HepG2 (cell line): ENCODE results near the gene GRK4. TPM values are rescaled to one million over a fixed set of nuclear protein-coding genes. Genes with fewer than 3 reads are reported as not detected.

Experiments
- CEBPB ChIP-seq: IDR thresholded peaks from 2 replicates; pipeline ENCODE4 v1.6.1; 2011; ENCODE audit warnings: low read depth, low read length, improper control_type of control experiment, borderline replicate concordance
- EHMT2 ChIP-seq: fragments of 200-600 bp; sonication (generic); IDR thresholded peaks from 2 replicates; pipeline ENCODE4 v1.7.0; 2017; ENCODE audit warnings: antibody characterized with exemption, low read depth, low read length, borderline replicate concordance
- FOXA3 ChIP-seq: IDR thresholded peaks from 2 replicates; pipeline ENCODE4 v1.6.1; 2016; ENCODE audit warnings: missing genetic modification reagents, missing compliant biosample characterization
- GPN1 ChIP-seq: sonication (generic); formaldehyde crosslinking; IDR thresholded peaks from 2 replicates; pipeline ENCODE4 v1.5.1; 2020; ENCODE audit warnings: missing genetic modification reagents, borderline replicate concordance
- HDAC1 ChIP-seq: sonication (generic); formaldehyde crosslinking; IDR thresholded peaks from 2 replicates; pipeline ENCODE4 v1.5.1; 2020; ENCODE audit warnings: mild to moderate bottlenecking, missing genetic modification reagents
- MAFK ChIP-seq, 2 experiments: IDR thresholded peaks in 1 of 2; conservative IDR thresholded peaks in 1 of 2; 2 replicates each; pipeline ENCODE4 v1.6.1; 2011; ENCODE audit warnings: improper control_type of control experiment in 2 of 2, low read length in 2 of 2
- MXD4 ChIP-seq: IDR thresholded peaks from 2 replicates; pipeline ENCODE4 v1.6.1; 2016; ENCODE audit warnings: mild to moderate bottlenecking, missing biosample characterization, missing genetic modification reagents
- MYC ChIP-seq: sonication (generic); formaldehyde crosslinking; IDR thresholded peaks from 2 replicates; pipeline ENCODE4 v1.9.0; 2021; ENCODE audit warnings: missing genetic modification reagents, borderline replicate concordance
- NCOA5 ChIP-seq: sonication (generic); formaldehyde crosslinking; IDR thresholded peaks from 2 replicates; pipeline ENCODE4 v1.4.0; 2020; ENCODE audit warnings: missing genetic modification reagents
- NFE2 ChIP-seq: sonication (generic); formaldehyde crosslinking; IDR thresholded peaks from 2 replicates; pipeline ENCODE4 v1.4.0; 2020; ENCODE audit warnings: missing genetic modification reagents
- PAWR ChIP-seq: sonication (generic); formaldehyde crosslinking; IDR thresholded peaks from 2 replicates; pipeline ENCODE4 v1.4.0; 2020; ENCODE audit warnings: missing genetic modification reagents, mild to moderate bottlenecking, borderline replicate concordance
- RBM39 ChIP-seq: fragments of 200-400 bp; formaldehyde crosslinking; IDR thresholded peaks from one replicate; pipeline ENCODE4 v1.6.1; 2018; ENCODE audit warnings: antibody characterized with exemption, mild to moderate bottlenecking, low read depth, low read length; ENCODE audit not compliant: poor library complexity, severe bottlenecking
- RFX1 ChIP-seq: fragments of 450-650 bp; IDR thresholded peaks from 2 replicates; pipeline ENCODE4 v1.6.1; 2017
- RFXAP ChIP-seq: sonication (generic); formaldehyde crosslinking; IDR thresholded peaks from 2 replicates; pipeline ENCODE4 v1.4.0; 2020; ENCODE audit warnings: missing genetic modification reagents, borderline replicate concordance
- RXRB ChIP-seq: IDR thresholded peaks from 2 replicates; pipeline ENCODE4 v1.6.1; 2016; ENCODE audit warnings: borderline replicate concordance, missing genetic modification reagents, missing compliant biosample characterization
- TRIM24 ChIP-seq: sonication (generic); formaldehyde crosslinking; IDR thresholded peaks from 2 replicates; pipeline ENCODE4 v1.8.0; 2022; ENCODE audit warnings: mild to moderate bottlenecking, missing genetic modification reagents
- ZBTB7A ChIP-seq: sonication (generic); formaldehyde crosslinking; IDR thresholded peaks from 2 replicates; pipeline ENCODE4 v1.8.0; 2022; ENCODE audit warnings: mild to moderate bottlenecking, missing genetic modification reagents
- ZMYM3 ChIP-seq: sonication (generic); formaldehyde crosslinking; IDR thresholded peaks from 2 replicates; pipeline ENCODE4 v1.5.1; 2020; ENCODE audit warnings: mild to moderate bottlenecking, missing genetic modification reagents
- ZNF101 ChIP-seq: sonication (generic); formaldehyde crosslinking; IDR thresholded peaks from 2 replicates; pipeline ENCODE4 v1.4.0; 2020; ENCODE audit warnings: mild to moderate bottlenecking, low read depth, missing genetic modification reagents, borderline replicate concordance
- ZNF33B ChIP-seq: sonication (generic); formaldehyde crosslinking; IDR thresholded peaks from 2 replicates; pipeline ENCODE4 v1.5.1; 2020; ENCODE audit warnings: mild to moderate bottlenecking, missing genetic modification reagents
- ZNF34 ChIP-seq: sonication (generic); formaldehyde crosslinking; IDR thresholded peaks from 2 replicates; pipeline ENCODE4 v1.4.0; 2020; ENCODE audit warnings: mild to moderate bottlenecking, missing genetic modification reagents, borderline replicate concordance
- ZNF451 ChIP-seq: sonication (generic); formaldehyde crosslinking; IDR thresholded peaks from 2 replicates; pipeline ENCODE4 v1.5.0; 2020; ENCODE audit warnings: mild to moderate bottlenecking, missing genetic modification reagents
- ZNF468 ChIP-seq: sonication (generic); formaldehyde crosslinking; IDR thresholded peaks from 2 replicates; pipeline ENCODE4 v1.8.0; 2022; ENCODE audit warnings: mild to moderate bottlenecking, moderate library complexity, missing genetic modification reagents
- ZNF615 ChIP-seq: sonication (generic); formaldehyde crosslinking; IDR thresholded peaks from 2 replicates; pipeline ENCODE4 v1.5.0; 2020; ENCODE audit warnings: mild to moderate bottlenecking, missing genetic modification reagents, borderline replicate concordance
- ZNF777 ChIP-seq: sonication (generic); formaldehyde crosslinking; IDR thresholded peaks from 2 replicates; pipeline ENCODE4 v1.4.0; 2020; ENCODE audit warnings: missing genetic modification reagents
- polyA plus RNA-seq, 8 experiments: library from polyadenylated mRNA; depleted of rRNA in 3 of 8; stranded (reverse) in 7 of 8; unstranded in 1 of 8; fragments of >200 nt; fragmentation: Illumina TruSeq in 4 of 8; extraction: Trizol in 4 of 8; gene quantifications; 2 replicates each; pipeline versions ENCODE4 v1.2.1 to v1.2.3, GENCODE V29; 2011 to 2016; ENCODE audit warnings: low read depth in 4 of 8, missing spikeins in 1 of 8, mixed read lengths in 1 of 8; ENCODE audit not compliant: insufficient read depth in 1 of 8
- total RNA-seq, 5 experiments: library from RNA; depleted of rRNA; stranded (reverse); fragments of >200 nt; fragmentation: Illumina TruSeq; extraction: Trizol; gene quantifications; 2 replicates each; pipeline ENCODE4 v1.2.3, GENCODE V29; 2016; ENCODE audit warnings: low read depth in 1 of 5
- TF ChIP-seq, protein P1 (sequence below): IDR thresholded peaks from 2 replicates; pipeline ENCODE4 v1.6.1; 2016
- TF ChIP-seq, protein P2 (sequence below): sonication (generic); IDR thresholded peaks from 2 replicates; pipeline ENCODE4 v1.6.1; 2016; ENCODE audit warnings: low read depth, borderline replicate concordance
- TF ChIP-seq, protein P3 (sequence below): sonication (generic); formaldehyde crosslinking; IDR thresholded peaks from 2 replicates; pipeline ENCODE4 v1.4.0; 2020; ENCODE audit warnings: missing genetic modification reagents; ENCODE audit errors: not compliant biosample characterization

Gene GRK4
- total and polyA plus RNA-seq, 2 of the 13 experiments (the other 11 are each of a cell fraction or from before 2014, with no cell fraction given): 1.8 to 2.0 TPM

DNA sequence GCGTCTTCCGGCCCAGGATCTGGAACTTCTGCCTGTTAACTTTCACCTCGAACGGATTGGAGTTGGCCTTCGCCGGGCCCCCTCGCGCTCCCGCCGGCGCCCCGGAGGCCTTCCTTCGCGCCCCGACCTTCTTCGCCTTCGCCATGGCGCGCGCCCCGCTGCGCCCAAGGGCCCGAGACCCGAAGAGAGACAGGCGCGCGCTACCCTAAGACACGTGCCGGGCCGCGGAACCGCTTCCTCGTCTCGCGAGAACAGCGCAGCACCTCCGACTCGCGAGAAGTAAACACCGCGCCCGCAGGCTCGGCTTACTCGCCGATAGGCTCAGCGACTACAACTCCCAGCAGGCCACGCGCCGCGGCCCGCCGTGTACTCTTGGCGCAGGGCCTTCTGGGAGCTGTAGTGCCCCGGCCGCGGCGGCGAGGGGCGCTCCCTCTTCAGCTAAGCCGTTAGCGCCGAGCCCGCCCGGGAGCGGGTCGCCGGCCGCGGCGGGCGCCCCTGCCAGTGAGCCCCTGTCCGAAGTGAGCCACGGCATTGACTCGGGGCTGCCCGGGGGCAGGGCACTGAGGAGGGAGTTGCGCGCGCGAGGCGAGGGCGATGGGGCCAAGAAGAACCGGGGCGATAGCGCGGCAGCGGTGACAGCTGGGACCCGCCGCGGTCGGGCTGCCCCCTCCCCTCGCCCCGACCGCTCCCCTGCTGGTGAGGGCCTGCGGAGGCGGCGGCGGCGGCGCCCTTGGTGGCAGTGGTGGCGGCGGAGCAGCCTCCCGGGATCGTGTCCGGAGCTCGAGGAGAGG, at the start of gene GRK4, which contains the start of gene NOP14 (continued):
- TF ChIP-seq, protein P1, sequence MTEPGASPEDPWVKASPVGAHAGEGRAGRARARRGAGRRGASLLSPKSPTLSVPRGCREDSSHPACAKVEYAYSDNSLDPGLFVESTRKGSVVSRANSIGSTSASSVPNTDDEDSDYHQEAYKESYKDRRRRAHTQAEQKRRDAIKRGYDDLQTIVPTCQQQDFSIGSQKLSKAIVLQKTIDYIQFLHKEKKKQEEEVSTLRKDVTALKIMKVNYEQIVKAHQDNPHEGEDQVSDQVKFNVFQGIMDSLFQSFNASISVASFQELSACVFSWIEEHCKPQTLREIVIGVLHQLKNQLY (CRISPR knock-in tag): peak; percentile 58; the same call in 1 of the 2 replicates
- TF ChIP-seq ZBTB7A (peak; percentile 92), TRIM24 (0 out of 2 replicates have a peak, but pooled peaks have one; percentile 29), RXRB (CRISPR knock-in tag) (peak; percentile 63), ZMYM3 (CRISPR knock-in tag) (no peak), GPN1 (CRISPR knock-in tag) (peak; percentile 82; the same call in 1 of the 2 replicates), PAWR (CRISPR knock-in tag) (peak; percentile 87; the same call in 1 of the 2 replicates), NCOA5 (CRISPR knock-in tag) (no peak), FOXA3 (CRISPR knock-in tag) (peak; percentile 97), HDAC1 (peak; percentile 94), ZNF468 (CRISPR knock-in tag) (peak; percentile 69; the same call in 1 of the 2 replicates), RFXAP (no peak; the same call in 1 of the 2 replicates), ZNF34 (CRISPR knock-in tag) (no peak; the same call in 1 of the 2 replicates), ZNF451 (CRISPR knock-in tag) (peak; percentile 94), ZNF33B (CRISPR knock-in tag) (peak; percentile 96), EHMT2 (no peak), MYC (CRISPR knock-in tag) (peak; percentile 99), NFE2 (no peak), ZNF777 (CRISPR knock-in tag) (peak; percentile 87), MAFK (conservative IDR thresholded peaks at IDR 0.05 in 1 of 2, IDR thresholded peaks at IDR 0.05 in 1 of 2; ENCODE audit: low read length in 2 of 2) (no peak), CEBPB (no peak), ZNF101 (CRISPR knock-in tag) (no peak), MXD4 (CRISPR knock-in tag) (peak; percentile 99), RFX1 (no peak), ZNF615 (CRISPR knock-in tag) (0 out of 2 replicates have a peak, but pooled peaks have one; percentile 79), RBM39 (peak; percentile 80)
- TF ChIP-seq, protein P2, sequence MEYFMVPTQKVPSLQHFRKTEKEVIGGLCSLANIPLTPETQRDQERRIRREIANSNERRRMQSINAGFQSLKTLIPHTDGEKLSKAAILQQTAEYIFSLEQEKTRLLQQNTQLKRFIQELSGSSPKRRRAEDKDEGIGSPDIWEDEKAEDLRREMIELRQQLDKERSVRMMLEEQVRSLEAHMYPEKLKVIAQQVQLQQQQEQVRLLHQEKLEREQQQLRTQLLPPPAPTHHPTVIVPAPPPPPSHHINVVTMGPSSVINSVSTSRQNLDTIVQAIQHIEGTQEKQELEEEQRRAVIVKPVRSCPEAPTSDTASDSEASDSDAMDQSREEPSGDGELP: no peak
- TF ChIP-seq, protein P3, sequence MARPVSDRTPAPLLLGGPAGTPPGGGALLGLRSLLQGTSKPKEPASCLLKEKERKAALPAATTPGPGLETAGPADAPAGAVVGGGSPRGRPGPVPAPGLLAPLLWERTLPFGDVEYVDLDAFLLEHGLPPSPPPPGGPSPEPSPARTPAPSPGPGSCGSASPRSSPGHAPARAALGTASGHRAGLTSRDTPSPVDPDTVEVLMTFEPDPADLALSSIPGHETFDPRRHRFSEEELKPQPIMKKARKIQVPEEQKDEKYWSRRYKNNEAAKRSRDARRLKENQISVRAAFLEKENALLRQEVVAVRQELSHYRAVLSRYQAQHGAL (CRISPR knock-in tag): no peak
